Measurements from ENCODE around the gene OSBPL8.

- TF ChIP-seq, protein P1, sequence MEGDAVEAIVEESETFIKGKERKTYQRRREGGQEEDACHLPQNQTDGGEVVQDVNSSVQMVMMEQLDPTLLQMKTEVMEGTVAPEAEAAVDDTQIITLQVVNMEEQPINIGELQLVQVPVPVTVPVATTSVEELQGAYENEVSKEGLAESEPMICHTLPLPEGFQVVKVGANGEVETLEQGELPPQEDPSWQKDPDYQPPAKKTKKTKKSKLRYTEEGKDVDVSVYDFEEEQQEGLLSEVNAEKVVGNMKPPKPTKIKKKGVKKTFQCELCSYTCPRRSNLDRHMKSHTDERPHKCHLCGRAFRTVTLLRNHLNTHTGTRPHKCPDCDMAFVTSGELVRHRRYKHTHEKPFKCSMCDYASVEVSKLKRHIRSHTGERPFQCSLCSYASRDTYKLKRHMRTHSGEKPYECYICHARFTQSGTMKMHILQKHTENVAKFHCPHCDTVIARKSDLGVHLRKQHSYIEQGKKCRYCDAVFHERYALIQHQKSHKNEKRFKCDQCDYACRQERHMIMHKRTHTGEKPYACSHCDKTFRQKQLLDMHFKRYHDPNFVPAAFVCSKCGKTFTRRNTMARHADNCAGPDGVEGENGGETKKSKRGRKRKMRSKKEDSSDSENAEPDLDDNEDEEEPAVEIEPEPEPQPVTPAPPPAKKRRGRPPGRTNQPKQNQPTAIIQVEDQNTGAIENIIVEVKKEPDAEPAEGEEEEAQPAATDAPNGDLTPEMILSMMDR (IDR thresholded peaks at IDR 0.05; ENCODE audit: poor library complexity): no peak
- TF ChIP-seq EZH2phosphoT487 (IDR thresholded peaks at IDR 0.05; ENCODE audit: low read depth, severe bottlenecking, unreplicated experiment): no peak
Measured at GRCh38 chr12:76470028-76470939, 89.3 kb downstream of the OSBPL8 start.
